ENCODE measurements around the gene ZP3.
"Not testable (repeated sequence)": the region's sequence is repeated elsewhere in the genome, so short reads cannot be mapped to it uniquely, and the experiment has no call there.

GRCh38 chr7:76464959-76465358, 40.2 kb downstream of the ZP3 start:
- TF ChIP-seq EZH2 (IDR thresholded peaks at IDR 0.05; ENCODE audit: borderline replicate concordance, low read length) = not testable (repeated sequence)
- TF ChIP-seq, protein P1, sequence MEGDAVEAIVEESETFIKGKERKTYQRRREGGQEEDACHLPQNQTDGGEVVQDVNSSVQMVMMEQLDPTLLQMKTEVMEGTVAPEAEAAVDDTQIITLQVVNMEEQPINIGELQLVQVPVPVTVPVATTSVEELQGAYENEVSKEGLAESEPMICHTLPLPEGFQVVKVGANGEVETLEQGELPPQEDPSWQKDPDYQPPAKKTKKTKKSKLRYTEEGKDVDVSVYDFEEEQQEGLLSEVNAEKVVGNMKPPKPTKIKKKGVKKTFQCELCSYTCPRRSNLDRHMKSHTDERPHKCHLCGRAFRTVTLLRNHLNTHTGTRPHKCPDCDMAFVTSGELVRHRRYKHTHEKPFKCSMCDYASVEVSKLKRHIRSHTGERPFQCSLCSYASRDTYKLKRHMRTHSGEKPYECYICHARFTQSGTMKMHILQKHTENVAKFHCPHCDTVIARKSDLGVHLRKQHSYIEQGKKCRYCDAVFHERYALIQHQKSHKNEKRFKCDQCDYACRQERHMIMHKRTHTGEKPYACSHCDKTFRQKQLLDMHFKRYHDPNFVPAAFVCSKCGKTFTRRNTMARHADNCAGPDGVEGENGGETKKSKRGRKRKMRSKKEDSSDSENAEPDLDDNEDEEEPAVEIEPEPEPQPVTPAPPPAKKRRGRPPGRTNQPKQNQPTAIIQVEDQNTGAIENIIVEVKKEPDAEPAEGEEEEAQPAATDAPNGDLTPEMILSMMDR (conservative IDR thresholded peaks at IDR 0.05 in 1 of 2, IDR thresholded peaks at IDR 0.05 in 1 of 2; ENCODE audit: extremely low read depth in 1 of 2, insufficient read depth in 1 of 2, low read depth in 1 of 2, low read length in 2 of 2) = not testable (repeated sequence)
